HepG2 (cell line): Measurements from ENCODE around the gene HNRNPF. TPM values are rescaled to one million over a fixed set of nuclear protein-coding genes. Genes with fewer than 3 reads are reported as not detected.
A peak's percentile ranks its signal among the peaks of the same experiment; 100 is the strongest.

Experiments used
- ATF3 ChIP-seq: sonication (generic); formaldehyde crosslinking; IDR thresholded peaks from 2 replicates; pipeline ENCODE4 v1.4.0; 2020; ENCODE audit warnings: missing genetic modification reagents
- DPF2 ChIP-seq: sonication (generic); formaldehyde crosslinking; IDR thresholded peaks from 2 replicates; pipeline ENCODE4 v1.4.0; 2020; ENCODE audit warnings: mild to moderate bottlenecking, low read depth, missing genetic modification reagents, borderline replicate concordance
- FOSL2 ChIP-seq: sonication (generic); formaldehyde crosslinking; IDR thresholded peaks from 2 replicates; pipeline ENCODE4 v1.4.0; 2020; ENCODE audit warnings: missing genetic modification reagents
- GATAD1 ChIP-seq: IDR thresholded peaks from 2 replicates; pipeline ENCODE4 v1.6.1; 2016; ENCODE audit warnings: missing genetic modification reagents, missing compliant biosample characterization
- ONECUT2 ChIP-seq: sonication (generic); formaldehyde crosslinking; IDR thresholded peaks from 2 replicates; pipeline ENCODE4 v1.4.0; 2020; ENCODE audit warnings: missing genetic modification reagents
- POLR2A ChIP-seq, 2 experiments: IDR thresholded peaks; 2 replicates each; pipeline ENCODE4 v1.6.1; 2011; ENCODE audit warnings: low read depth in 2 of 2, low read length in 2 of 2, mild to moderate bottlenecking in 1 of 2, moderate library complexity in 1 of 2; ENCODE audit not compliant: insufficient read depth in 1 of 2
- RARA ChIP-seq: IDR thresholded peaks from 2 replicates; pipeline ENCODE4 v1.6.1; 2016; ENCODE audit warnings: missing genetic modification reagents, missing compliant biosample characterization
- TBL1XR1 ChIP-seq: fragments of 150-350 bp; IDR thresholded peaks from 2 replicates; pipeline ENCODE4 v1.6.1; 2014; ENCODE audit warnings: borderline replicate concordance, low read length; ENCODE audit not compliant: partially characterized antibody
- TEAD2 ChIP-seq: sonication (generic); formaldehyde crosslinking; IDR thresholded peaks from 2 replicates; pipeline ENCODE4 v1.9.0; 2021; ENCODE audit warnings: missing genetic modification reagents
- TRIM22 ChIP-seq: fragments of 450-650 bp; IDR thresholded peaks from 2 replicates; pipeline ENCODE4 v1.6.1; 2017
- ZBTB46 ChIP-seq: sonication (generic); formaldehyde crosslinking; IDR thresholded peaks from 2 replicates; pipeline ENCODE4 v1.4.0; 2020; ENCODE audit warnings: mild to moderate bottlenecking, missing genetic modification reagents, borderline replicate concordance
- ZNF281 ChIP-seq: sonication (generic); formaldehyde crosslinking; IDR thresholded peaks from 2 replicates; pipeline ENCODE4 v1.4.0; 2020; ENCODE audit warnings: missing genetic modification reagents, borderline replicate concordance
- ZNF362 ChIP-seq: sonication (generic); formaldehyde crosslinking; IDR thresholded peaks from 2 replicates; pipeline ENCODE4 v1.4.0; 2020; ENCODE audit warnings: missing genetic modification reagents, mild to moderate bottlenecking, borderline replicate concordance
- ZSCAN9 ChIP-seq: IDR thresholded peaks from 2 replicates; pipeline ENCODE4 v1.6.1; 2016; ENCODE audit warnings: borderline replicate concordance
- polyA plus RNA-seq, 8 experiments: library from polyadenylated mRNA; depleted of rRNA in 3 of 8; stranded (reverse) in 7 of 8; unstranded in 1 of 8; fragments of >200 nt; fragmentation: Illumina TruSeq in 4 of 8; extraction: Trizol in 4 of 8; gene quantifications; 2 replicates each; pipeline versions ENCODE4 v1.2.1 to v1.2.3, GENCODE V29; 2011 to 2016; ENCODE audit warnings: low read depth in 4 of 8, missing spikeins in 1 of 8, mixed read lengths in 1 of 8; ENCODE audit not compliant: insufficient read depth in 1 of 8
- total RNA-seq, 5 experiments: library from RNA; depleted of rRNA; stranded (reverse); fragments of >200 nt; fragmentation: Illumina TruSeq; extraction: Trizol; gene quantifications; 2 replicates each; pipeline ENCODE4 v1.2.3, GENCODE V29; 2016; ENCODE audit warnings: low read depth in 1 of 5

The HNRNPF gene
- total and polyA plus RNA-seq, 2 of the 13 experiments (the other 11 are each of a cell fraction or from before 2014, with no cell fraction given): 166 to 308 TPM

- TF ChIP-seq ONECUT2 (no peak), TBL1XR1 (no peak), ZBTB46 (no peak), ZNF362 (CRISPR knock-in tag) (peak; percentile 62; the same call in 1 of the 2 replicates), ZSCAN9 (CRISPR knock-in tag) (no peak), DPF2 (CRISPR knock-in tag) (no peak), TEAD2 (no peak), FOSL2 (CRISPR knock-in tag) (peak; percentile 84), TRIM22 (no peak), POLR2A (IDR thresholded peaks at IDR 0.05; ENCODE audit: insufficient read depth in 1 of 2, low read depth in 2 of 2, low read length in 2 of 2) (peak in 1 of 2 experiments; percentile 20; a peak in 1 of 4 replicates), ZNF281 (no peak), RARA (CRISPR knock-in tag) (0 out of 2 replicates have a peak, but pooled peaks have one; percentile 20), GATAD1 (CRISPR knock-in tag) (no peak), ATF3 (0 out of 2 replicates have a peak, but pooled peaks have one; percentile 29)
These were observed 4.9 kb downstream of the HNRNPF start (continued) for GRCh38 chr10:43403911-43404703.
